HG02588 (cell line): Measurements from ENCODE around the gene VAV2.

Source experiments
- ATAC-seq: cut with Tn5 transposase; IDR thresholded peaks from one replicate; pipeline ENCODE4 v1.9.1; 2021; ENCODE audit warnings: mild to moderate bottlenecking, moderate library complexity; ENCODE audit not compliant: unreplicated experiment

VAV2 gene

DNA sequence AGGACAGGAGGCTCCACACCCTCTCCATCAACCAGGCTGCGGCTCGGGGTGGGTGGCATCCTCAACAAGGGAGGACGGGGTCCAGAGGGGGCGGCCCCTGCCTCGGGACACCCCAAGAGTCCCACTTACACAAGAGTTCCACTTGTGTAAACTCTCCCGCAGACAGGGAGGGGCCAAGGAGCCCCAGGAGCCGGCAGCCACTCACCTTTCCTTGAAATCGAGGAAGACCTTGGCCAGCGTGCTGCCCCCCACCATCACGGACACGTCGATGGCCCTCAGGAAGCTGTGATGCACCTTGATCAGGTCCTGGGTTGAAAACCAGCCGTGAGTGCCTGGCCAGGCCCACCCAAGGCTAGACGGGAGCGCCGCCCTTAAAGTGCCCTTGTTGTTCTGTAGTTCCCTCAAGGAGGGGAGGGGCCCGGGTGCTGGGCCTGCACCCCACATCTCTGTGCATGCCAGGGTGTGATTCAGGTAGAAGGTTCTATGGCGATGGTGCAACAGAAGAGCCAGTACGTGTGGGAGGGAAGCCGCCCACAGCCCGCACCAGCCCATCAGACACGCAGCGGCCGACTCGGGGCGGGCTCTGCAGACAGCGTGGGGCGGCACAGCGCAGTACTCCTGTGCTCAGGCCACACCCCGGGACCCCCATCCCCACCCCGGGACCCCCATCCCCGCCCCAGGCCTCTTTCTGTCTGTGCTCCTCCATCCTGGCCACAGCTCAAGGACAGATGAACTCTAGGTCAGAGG, 186.1 kb downstream of the VAV2 start:
- ATAC-seq: no peak

DNA sequence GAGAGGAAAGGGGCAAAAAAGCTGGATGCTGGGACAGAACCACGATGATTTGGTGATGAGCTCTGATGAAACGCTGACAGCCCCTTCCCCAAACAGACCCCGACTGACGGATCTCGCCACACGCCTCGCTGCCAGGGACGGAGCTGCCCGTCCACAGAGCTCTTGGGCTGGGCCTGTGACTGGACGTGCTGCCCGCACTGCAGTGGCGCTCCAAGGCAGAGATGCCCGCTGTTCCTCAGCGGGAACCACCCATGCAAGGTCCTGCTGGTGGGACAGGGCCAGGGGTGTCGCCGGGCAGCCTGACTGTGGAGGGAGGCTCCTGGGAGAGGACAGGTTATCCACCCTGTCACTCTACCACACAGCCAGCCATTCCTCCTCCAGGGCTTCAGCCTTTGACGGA, 187.9 kb downstream of the VAV2 start:
- no peak for ATAC-seq

GRCh38 chr9:133803745-133804144, 188.4 kb downstream of the VAV2 start:
- ATAC-seq: no peak

- no peak for ATAC-seq
These were observed 189.0 kb downstream of the VAV2 start for GRCh38 chr9:133803028-133803585.

- no peak for ATAC-seq
These were observed 190.4 kb downstream of the VAV2 start for GRCh38 chr9:133801739-133802138.

GRCh38 chr9:133800266-133800665, 191.9 kb downstream of the VAV2 start:
- no peak for ATAC-seq

- no peak for ATAC-seq
These were observed 192.4 kb downstream of the VAV2 start for GRCh38 chr9:133799716-133800115.

DNA sequence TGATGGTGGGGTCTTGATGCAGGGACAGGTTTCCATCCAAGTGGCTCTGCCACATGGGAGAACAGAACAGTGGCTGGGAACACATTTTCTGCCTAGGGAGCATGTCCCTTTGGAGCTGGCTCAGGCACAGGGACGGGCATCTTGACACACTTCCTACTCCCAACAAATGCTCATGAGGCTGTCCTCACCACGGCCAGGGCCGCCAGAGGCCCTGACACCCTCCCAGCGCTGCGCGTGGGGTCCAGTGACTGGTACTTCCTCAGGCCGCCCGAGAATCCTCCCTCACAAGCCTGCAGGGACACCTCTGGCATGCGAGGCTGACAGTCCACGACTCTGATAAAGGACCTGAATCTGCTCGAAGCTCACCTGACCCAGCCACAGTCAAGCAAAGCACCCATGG, 193.0 kb downstream of the VAV2 start:
- no peak for ATAC-seq

DNA sequence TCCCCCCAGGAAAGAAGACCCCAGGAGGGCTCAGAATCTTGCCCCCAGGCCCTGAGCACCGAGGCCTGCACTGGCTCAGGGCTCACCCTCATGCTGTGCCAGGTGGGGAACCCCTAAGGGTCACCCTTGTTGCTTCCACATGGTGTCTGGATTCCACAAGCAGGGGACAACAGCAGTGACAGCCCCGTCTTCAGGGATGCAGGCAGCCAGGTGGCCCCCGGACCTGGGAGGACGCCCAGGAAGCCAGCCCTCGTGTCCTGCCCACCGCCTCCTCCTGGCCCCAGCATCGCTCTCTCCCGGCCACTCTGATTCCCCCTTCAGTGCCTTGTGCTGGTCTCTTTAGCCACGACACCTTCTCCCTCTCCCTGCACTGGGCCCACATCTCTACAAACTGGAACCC, 194.0 kb downstream of the VAV2 start:
- no peak for ATAC-seq

- ATAC-seq: no peak
These were observed 194.6 kb downstream of the VAV2 start for GRCh38 chr9:133797406-133798105.

GRCh38 chr9:133796562-133796961, 195.6 kb downstream of the VAV2 start:
- ATAC-seq: no peak

DNA sequence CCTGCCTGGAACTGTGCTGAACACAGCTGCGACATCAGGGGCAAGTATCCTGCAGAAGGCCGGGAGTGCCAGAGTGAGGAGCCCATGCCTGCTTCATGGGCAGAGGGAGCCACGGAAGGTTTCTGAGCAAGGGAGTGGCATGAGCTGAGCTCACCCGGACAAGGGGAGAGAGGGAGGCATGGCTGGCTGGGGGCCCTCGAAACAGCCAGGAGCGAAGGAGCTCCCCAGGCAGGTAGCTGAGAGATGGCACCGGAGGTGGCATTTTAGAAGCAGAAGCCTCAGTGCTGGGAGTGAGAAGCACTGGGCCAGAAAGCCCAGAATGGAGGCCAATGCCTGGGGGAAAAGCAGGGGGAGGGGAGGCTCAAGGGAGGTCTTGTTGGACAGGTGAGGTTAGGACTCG, 197.1 kb downstream of the VAV2 start:
- ATAC-seq: no peak

GRCh38 chr9:133794016-133794760, 197.9 kb downstream of the VAV2 start:
- no peak for ATAC-seq

DNA sequence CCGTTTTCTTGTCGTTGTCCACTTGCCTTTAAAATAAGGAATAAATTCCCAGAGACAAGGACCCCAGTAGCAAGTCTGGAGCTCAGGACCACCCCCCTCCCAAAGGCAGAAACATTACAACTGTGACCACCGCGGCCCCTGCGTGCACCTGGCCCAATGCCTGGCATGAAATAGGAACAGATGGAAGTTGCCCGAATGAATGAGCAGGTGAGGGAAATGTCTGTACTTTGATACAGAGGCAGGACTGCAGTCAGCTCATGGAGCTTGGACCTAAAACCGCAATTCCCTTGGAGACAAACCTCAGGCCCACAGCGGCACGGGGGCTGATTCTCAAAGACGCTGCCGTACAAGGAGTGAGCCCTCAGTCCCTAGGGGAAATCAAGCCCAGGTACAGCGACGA, 198.7 kb downstream of the VAV2 start:
- ATAC-seq: no peak

DNA sequence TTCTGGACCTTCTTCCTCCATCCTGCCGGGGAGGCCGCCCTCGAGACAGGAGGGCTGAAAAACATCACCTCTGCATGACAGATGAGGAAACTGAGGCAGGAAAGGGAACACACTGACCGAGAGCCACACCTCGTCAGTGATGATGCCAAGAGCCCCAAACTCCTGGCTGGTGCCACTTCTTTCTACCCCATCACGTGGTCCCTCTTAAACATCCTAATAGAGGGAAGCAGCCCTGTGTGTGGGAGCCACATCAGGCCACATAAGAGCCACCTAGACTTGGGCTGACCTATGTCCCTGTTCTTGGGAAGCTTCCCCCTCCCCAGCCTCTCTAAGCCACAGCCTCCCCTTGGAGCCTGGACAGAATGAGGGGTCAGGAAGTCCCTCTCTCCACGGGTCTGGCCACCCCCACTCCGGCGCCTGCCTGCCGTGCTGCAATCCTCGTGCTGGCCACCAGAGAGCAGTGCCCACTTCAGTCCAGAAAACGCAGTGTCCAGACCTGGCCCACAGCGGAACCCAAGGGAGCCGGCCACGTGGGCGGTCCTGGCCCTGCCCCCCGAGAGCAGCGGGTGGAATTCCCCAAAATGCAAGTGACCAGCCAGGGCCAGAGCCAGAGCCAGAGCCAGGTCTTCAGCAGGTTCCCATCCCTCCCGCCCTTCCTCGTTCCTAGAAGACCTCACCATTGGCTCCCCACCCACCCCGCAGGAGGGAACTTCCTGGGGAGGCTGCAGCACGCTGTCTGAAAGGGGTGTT, 199.2 kb downstream of the VAV2 start:
- ATAC-seq: peak; percentile 43

- ATAC-seq: no peak
These were observed 200.1 kb downstream of the VAV2 start for GRCh38 chr9:133791735-133792649.

DNA sequence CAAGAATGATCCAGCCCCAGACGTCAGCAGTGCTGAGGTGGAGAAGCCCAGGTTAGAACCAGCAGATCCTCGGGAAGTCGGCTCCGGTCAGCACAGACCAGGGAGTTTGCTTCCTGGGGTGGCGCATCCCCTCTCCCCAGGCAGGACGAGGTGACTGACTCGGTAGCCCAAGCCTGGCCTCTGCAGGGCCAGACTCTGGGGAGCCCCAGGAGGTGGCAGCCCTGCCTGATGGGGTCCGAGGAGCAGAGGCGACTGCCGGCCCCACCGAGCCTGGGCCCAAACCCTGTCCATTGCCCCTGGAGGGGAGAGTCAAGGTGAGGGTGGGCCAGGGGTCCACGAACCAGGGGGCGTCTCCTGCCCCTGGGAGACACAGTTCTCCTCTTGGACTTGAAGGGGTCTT, 201.1 kb downstream of the VAV2 start:
- ATAC-seq: no peak

- ATAC-seq: no peak
These were observed 202.3 kb downstream of the VAV2 start for GRCh38 chr9:133789778-133790177.

DNA sequence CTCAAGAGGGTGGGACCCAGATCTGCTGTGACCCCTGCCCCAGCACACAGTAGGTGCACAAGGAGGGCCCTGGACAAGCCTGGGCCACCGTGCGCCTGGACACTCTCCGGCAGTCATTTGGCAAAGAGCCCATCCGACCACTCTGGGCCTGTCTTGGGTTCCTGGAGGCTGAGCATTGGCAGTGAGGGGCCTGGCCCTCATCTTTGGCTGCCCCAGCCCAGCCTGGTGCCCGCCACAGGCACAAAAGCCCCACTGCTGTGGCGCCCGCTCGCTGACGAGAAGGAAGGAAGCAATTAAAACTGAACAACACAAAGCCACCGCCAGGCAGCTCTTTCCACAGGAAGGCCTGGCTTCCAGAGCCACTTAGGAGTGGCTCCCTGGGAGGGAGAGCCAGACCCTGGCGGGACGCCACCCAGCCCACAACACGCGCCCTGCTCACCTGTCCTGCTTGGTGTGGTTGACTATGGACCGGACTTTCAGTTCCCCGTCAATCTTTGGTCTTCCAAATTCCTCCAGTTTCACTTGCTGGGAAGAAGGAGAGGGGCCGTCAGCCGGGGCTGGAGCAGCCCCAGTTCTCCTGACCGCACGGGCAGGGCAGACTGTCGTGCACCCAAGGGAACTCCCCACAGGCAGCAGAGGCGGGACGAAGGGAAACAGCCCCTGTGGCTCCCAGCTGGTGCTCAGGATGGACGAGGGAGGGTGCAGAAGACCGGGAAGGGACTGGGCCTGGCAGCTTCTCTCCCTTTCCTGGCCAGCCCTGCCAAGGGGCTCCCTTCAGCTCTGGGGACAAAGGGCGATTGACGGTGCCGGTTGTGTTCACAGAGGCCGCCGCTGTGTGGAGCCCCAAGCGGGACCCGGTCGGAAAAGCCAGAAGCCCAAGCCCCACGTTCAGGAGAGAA, 203.1 kb downstream of the VAV2 start:
- ATAC-seq: no peak
